Liver (tissue), 3 donors: Measurements from ENCODE around the gene FOXB1.

Experiments used
- EGR1 ChIP-seq, 2 donors: IDR thresholded peaks; 2 replicates each; pipeline ENCODE4 v1.6.1; 2016 to 2018; ENCODE audit warnings: antibody characterized with exemption in 2 of 2, low read depth in 2 of 2
- FOXA1 ChIP-seq: IDR thresholded peaks from 2 replicates; pipeline ENCODE4 v1.6.1; 2016; ENCODE audit warnings: antibody characterized with exemption
- GABPA ChIP-seq, 2 donors: IDR thresholded peaks in 1 of 2; conservative IDR thresholded peaks in 1 of 2; 2 replicates each; pipeline ENCODE4 v1.6.1; 2016; ENCODE audit warnings: antibody characterized with exemption in 2 of 2, mild to moderate bottlenecking in 1 of 2, moderate library complexity in 1 of 2
- HNF4G ChIP-seq: IDR thresholded peaks from 2 replicates; pipeline ENCODE4 v1.6.1; 2016; ENCODE audit warnings: antibody characterized with exemption
- JUND ChIP-seq, 2 donors: IDR thresholded peaks; 2 replicates each; pipeline ENCODE4 v1.6.1; 2016; ENCODE audit warnings: antibody characterized with exemption in 2 of 2
- REST ChIP-seq: IDR thresholded peaks from 2 replicates; pipeline ENCODE4 v1.6.1; 2016; ENCODE audit warnings: antibody characterized with exemption, mild to moderate bottlenecking
- RXRA ChIP-seq, 2 donors: IDR thresholded peaks; 2 replicates each; pipeline ENCODE4 v1.6.1; 2017 to 2018; ENCODE audit warnings: antibody characterized with exemption in 2 of 2, mild to moderate bottlenecking in 1 of 2
- TAF1 ChIP-seq: conservative IDR thresholded peaks from 2 replicates; pipeline ENCODE4 v1.6.1; 2016; ENCODE audit warnings: antibody characterized with exemption, mild to moderate bottlenecking
- YY1 ChIP-seq: IDR thresholded peaks from 2 replicates; pipeline ENCODE4 v1.6.1; 2016; ENCODE audit warnings: antibody characterized with exemption, mild to moderate bottlenecking
- TF ChIP-seq, protein P1 (sequence below): fragments of 150-350 bp; IDR thresholded peaks from 2 replicates; pipeline ENCODE4 v1.5.1; 2017; ENCODE audit warnings: improper control_type of control experiment, low read depth, low read length; ENCODE audit not compliant: missing input control
- donor health status: healthy.
- donor health status: healthy.

- no peak for TF ChIP-seq TAF1
- no peak for TF ChIP-seq GABPA (IDR thresholded peaks at IDR 0.05 in 1 of 2, conservative IDR thresholded peaks at IDR 0.05 in 1 of 2)
- TF ChIP-seq, protein P1, sequence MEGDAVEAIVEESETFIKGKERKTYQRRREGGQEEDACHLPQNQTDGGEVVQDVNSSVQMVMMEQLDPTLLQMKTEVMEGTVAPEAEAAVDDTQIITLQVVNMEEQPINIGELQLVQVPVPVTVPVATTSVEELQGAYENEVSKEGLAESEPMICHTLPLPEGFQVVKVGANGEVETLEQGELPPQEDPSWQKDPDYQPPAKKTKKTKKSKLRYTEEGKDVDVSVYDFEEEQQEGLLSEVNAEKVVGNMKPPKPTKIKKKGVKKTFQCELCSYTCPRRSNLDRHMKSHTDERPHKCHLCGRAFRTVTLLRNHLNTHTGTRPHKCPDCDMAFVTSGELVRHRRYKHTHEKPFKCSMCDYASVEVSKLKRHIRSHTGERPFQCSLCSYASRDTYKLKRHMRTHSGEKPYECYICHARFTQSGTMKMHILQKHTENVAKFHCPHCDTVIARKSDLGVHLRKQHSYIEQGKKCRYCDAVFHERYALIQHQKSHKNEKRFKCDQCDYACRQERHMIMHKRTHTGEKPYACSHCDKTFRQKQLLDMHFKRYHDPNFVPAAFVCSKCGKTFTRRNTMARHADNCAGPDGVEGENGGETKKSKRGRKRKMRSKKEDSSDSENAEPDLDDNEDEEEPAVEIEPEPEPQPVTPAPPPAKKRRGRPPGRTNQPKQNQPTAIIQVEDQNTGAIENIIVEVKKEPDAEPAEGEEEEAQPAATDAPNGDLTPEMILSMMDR, result no peak
- TF ChIP-seq HNF4G, result no peak
- no peak for TF ChIP-seq REST
- no peak for TF ChIP-seq FOXA1
- TF ChIP-seq JUND (IDR thresholded peaks at IDR 0.05), result no peak
- TF ChIP-seq YY1, result no peak
- TF ChIP-seq EGR1 (IDR thresholded peaks at IDR 0.05; ENCODE audit: low read depth in 2 of 2), result no peak
- no peak for TF ChIP-seq RXRA (IDR thresholded peaks at IDR 0.05)
Measured at GRCh38 chr15:59994526-59994887, 9.6 kb upstream of the FOXB1 start.
